SK-N-MC (cell line): ENCODE data around the gene ITPR2.

Experiments used
- EZH2 ChIP-seq: fragments of 200-600 bp; sonication (generic); IDR thresholded peaks from one replicate; pipeline ENCODE4 v1.6.1; 2017; ENCODE audit warnings: antibody characterized with exemption
- FOXP2 ChIP-seq: optimal IDR thresholded peaks from 2 replicates; pipeline ENCODE3; 2011; ENCODE audit warnings: mild to moderate bottlenecking, moderate library complexity; ENCODE audit not compliant: insufficient read depth; ENCODE audit errors: extremely low read length, control extremely low read depth
- POLR2AphosphoS5 ChIP-seq: IDR thresholded peaks from 2 replicates; pipeline ENCODE4 v1.6.1; 2012; ENCODE audit warnings: mild to moderate bottlenecking, low read depth, low read length, borderline replicate concordance

DNA sequence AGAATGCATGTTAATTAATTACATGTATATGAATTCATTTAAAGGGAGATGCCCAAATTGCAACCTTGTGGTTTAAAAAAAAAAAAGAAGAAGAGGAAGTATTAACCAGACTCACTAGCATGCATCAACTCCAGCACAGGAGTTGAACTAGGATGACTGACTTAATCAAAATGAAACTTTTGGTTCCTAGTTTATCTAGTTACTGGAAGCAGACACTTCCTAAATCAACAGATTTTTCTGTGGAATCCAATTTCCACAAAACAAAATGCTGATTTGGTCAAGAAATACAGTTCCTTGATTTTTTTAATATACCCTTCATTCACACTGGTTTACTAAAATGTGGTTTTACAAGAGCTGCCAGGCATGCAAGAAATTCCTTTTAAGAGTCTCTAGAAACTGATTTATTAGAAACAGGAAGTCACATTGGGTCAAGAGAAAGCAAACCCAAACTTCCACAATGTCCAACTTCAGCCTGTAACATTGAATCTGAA is 41.6 kb downstream of the ITPR2 start:
- TF ChIP-seq POLR2AphosphoS5 (no peak), EZH2 (no peak), FOXP2 (no peak)
